Limb (tissue), 2 donors: ENCODE data around the gene PSPN.

Experiments used
- DNase-seq, 2 donors: peaks; one replicate each; pipeline ENCODE4 v3.0.0-alpha.2; 2016; ENCODE audit errors: extremely low spot score in 2 of 2

Gene PSPN, protein sequence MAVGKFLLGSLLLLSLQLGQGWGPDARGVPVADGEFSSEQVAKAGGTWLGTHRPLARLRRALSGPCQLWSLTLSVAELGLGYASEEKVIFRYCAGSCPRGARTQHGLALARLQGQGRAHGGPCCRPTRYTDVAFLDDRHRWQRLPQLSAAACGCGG

DNA sequence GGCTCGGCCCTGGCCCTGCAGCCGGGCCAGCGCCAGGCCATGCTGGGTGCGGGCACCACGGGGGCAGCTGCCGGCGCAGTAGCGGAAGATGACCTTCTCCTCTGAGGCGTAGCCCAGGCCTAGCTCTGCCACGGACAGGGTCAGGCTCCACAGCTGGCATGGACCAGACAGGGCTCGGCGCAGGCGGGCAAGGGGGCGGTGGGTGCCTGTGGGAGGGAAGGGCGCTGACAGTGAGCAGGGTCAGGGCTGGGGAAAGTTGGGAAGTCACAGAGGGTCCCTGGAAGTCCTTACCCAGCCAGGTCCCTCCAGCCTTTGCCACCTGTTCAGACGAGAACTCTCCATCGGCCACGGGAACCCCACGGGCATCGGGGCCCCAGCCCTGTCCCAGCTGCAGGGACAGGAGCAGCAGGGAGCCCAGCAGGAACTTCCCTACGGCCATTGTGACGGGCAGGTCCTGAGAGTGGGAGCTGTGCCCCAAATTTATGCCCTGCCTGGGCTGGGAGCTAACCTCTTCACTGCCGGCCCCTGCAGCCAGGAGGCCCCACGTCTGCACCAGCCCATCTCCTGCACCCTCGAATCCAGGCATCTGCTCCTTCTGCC, at the start of gene PSPN:
PSPN (minus strand) TSS at position 523 of the 600 bp plus-strand sequence; CDS start at position 439, 84 bp downstream.
- no peak for DNase-seq

DNA sequence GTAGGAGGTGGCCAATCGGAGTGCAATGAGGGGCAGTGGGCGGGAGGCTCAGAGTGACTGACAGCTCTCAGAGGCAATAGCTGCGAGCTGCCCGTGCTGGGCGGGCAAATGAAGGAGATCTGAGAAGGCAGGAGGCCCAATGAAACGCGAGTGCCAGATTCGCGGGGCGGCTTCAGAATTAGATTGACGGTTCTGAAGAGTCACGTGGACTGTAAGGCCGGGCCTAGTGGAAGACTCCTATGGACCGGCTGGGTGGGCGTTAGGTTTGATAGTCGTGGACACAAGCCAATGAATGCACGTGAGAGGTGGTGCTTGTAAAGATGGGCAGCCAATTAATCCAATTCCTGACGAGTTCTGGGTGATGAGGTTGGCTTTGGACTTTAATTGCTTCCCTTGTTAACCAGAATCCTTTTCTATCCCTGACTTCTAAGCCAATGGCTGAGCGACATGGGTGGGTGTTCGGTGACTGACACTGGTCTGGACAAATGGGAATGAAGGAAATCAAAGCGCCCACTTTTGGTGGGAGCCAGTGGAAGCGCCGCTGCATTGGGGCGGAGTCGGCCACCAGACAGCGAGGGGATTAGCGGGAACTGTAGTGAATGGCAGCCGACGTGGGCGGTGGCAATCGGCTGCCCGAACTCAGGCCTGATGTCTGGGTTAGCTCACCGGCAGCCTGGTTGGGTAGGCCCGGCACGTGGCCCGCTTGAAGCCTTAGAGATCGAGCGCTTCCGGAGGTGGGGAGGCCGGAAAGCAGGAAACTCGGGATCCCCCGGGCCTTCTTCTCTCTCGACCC, 49.4 kb upstream of the PSPN start:
- peak; percentile 99 to 100 for DNase-seq

DNA sequence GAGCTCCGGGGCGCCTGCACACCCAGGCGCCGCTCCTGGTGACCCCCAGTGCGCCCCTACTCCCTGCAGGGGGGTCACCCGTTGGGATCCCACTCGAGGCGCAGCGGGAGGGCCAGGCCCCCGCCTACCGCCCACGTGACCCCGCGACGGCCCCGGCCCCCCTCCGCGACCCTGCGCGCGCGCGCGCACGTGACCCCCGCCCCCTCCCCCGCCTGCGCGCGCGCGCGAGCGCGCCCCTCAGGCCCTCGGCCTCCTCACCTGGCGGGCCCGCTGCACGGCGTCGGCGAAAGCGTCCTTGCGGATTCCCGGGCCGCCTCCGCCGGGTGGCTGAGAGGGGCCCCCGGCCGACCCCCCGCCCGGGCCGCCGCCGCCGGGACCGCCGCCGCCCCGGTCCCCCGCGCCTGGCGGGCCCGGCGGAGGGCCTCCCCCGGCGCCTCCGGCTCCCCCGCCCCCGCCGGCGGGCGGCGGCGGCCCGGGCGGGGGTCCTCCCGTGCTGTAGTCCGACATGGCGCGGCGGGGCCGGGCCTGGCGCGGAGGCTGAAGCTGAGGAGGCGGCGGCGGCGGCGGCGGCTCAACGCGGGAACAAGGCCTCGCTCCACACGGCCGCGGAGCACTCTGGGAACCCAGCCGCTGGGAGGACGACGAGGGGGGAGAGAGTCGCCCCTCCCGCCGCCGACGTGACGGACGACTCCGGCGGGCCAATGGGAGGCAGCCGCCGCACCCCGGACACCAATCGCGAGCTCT, 48.6 kb upstream of the PSPN start, which contains the start of gene KHSRP:
KHSRP (minus strand) TSS at position 617 of the 744 bp plus-strand sequence; CDS start at position 507, 110 bp downstream.
- DNase-seq = peak in 1 of 2 donors; percentile 68

DNA sequence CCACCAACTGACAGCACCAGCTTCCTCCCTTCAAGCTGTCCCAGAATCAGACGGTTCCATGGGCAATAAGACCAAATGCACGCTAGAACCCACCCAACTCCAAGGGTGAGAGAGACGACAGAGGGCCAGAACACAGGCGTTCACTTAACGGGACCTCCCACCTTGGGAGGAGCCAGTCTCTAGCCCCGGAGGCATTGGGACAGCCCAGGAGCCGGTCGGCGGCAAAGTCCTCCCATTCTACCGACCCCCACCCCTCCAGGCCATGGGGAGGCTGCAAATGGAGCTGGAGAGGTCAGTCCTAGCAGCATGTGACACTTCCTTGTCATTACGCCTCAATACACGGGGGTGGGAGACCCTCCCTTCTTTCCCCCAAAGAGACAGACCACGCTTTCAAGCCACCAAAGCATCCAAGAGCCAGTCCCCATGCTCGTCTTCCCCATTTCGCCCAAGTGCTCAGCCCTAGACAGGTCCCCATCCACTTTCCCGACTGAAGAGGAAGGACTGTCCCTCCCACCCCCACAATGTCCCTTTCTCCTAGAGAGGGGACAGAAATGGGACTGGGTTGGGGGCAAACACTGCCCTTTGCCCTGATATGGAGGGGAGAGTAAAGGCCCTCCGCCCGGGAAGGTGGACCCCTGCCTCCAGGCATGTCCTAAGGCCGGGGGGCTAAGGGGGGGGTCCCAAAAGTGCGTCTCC, 47.9 kb upstream of the PSPN start:
- peak in 1 of 2 donors; percentile 2 for DNase-seq

DNA sequence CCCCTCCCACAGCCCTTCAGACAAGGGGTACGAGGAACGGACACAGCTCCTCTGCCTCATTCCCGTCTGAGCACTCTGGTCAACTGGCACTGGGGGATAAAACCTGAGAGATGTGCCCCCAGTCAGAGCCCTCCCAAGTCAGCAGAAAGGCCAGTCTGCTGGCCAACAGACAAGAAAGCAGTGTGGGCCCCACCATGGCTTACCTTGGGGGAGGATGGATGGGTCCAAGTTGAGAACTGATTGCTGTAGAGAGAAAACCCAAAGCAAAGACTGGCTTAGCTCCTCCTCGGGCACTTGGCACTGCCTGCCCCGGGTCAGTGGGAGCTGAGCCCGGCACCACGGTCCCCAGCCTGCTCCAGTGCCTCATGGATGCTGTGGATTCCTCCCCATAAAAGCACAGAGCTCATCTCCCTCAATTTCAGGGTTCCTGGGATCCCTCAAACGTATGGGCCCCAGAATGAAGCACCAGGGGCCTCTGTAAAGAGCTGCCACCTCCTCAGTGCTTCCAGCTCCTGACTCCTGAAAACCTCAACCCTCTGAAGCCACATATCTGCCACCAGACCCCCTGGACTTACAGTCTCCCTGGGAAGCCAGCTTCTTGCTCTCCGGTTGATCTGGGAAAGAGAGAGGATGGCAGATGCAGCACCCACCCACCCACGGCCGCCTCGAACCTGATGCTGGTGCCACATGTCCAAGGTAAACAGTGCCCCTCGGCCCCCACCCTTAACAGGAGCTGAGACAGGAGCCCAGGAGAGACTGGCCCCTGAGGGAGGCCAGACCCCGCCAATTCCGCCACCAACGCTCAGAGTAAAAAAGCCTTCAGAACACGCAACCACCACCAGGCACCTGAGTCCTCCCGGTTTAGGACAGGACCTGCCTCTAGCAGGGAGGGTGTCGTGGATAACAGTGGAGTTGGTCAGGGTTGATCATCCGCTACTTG, 45.6 kb upstream of the PSPN start:
- DNase-seq = no peak

DNA sequence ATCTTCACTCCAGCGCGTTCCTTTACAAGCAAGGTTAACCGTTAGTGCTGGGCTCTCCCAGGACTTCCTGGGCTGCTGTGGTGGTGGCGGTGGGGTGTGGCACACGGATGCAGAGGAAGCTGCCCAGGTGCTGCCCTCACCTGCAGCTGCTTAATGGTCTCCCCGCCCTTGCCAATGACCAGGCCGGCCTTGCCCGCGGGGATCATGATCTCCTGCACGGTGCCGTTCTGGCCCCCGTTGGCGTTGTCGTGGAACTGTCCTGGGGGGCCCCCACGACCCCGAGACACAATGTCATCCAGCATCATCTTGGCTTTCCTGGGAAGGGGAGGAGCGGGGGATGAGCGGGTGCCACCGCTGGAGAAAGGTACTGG, 42.8 kb upstream of the PSPN start:
- DNase-seq = no peak

DNA sequence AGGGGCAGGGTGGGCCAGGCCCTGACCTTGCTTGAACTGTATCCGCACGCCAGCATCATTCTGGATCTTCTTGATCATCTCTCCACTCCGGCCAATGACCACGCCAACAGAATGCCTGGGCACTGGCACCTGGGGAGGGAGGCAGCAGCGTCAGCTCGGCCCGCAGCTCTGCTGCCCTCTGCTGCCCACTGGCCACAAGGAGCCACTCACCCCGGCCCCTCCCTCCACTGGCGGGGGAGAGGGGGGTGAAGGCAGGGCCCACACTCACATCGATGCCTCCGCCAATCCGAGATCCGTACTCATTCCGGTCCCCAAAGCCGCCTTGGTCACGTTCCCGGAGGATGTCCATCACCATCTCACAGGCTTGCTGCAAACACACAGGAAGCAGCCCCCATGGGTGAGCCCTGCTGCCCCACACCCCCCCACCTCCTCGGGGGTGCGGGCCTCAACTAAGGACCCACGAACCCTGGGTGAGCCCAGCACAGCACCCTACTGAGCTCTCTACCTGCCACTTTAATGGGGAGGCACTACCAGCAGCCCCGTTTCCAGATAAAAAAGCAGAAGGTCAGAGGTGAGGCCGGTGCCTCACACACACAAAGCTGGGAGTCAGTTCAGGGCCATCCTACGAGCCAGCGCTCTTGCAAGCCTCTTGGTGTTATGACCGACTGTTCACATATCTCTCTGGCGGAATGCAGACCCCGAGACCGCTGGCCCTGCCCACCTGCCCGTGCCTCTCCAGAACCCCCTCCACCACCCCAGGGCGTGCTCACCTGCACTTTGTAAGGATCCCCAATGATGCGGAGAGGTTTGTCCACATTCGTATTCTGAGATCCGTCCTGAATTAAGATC, 42.2 kb upstream of the PSPN start:
- DNase-seq = peak in 1 of 2 donors; percentile 50

DNA sequence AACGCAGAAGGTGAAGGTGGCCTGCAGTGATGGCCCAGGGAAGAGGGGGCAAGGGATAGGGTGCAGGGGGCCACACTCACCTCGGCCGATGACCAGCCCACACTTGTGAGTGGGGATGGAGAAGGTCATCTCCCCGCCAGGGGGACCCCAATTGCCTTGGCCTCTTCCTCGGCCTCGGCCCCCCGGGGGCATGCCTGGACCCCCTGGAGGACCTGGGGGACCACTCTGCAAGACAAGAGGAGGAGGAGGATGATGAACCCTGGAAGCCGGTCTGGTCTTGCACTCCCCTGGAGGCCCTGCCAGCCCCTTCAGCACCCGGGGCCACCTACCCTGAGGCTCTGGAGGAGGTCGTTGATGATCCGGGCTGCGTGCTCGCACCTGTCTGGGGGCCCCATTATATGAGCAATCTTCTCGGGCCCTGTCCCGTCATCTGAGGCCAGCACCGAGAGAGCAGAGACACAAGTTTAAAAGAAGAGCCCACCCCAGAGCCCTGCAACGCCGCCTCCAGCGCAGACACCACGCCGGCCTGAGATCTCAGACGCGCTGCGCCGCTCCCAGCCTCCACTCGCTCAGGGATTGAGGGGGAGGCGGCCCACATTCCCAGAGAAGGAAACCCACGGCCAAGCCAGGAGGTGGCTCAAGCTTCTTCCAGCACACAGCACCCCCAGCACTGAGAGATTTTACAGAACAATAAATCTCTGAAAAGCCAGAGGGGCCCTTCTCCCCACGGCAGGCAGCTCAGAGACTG, 41.1 kb upstream of the PSPN start:
- DNase-seq = no peak

DNA sequence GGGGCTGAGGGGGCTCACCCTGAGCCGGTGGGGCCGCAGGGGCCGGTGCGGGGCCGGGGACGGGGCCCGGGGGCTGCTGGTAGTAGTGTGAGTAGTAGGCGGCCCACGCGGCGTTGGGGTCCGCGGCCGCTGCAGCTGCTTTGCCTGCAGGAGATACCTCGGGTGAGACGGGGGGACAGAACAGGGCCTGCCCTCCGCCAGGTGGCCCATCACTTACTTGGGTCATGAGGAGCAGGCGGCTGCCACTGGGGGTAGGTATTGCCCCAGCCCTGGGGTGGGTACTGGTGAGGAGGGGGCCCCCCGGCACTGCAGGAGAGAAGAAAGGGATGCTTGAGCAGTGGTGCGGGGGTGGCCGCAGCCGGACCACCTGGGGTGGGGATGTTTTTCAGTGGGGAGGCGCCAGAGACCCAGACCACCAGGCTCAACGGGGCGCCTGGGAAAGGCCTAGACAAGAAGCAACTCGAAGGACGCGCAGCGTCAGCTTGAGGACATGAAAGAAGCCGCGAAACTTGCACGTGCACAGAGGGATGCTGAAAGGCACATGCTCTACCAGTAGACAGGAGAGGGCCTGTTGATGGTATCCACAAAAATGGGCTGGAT, 40.0 kb upstream of the PSPN start:
- no peak for DNase-seq

DNA sequence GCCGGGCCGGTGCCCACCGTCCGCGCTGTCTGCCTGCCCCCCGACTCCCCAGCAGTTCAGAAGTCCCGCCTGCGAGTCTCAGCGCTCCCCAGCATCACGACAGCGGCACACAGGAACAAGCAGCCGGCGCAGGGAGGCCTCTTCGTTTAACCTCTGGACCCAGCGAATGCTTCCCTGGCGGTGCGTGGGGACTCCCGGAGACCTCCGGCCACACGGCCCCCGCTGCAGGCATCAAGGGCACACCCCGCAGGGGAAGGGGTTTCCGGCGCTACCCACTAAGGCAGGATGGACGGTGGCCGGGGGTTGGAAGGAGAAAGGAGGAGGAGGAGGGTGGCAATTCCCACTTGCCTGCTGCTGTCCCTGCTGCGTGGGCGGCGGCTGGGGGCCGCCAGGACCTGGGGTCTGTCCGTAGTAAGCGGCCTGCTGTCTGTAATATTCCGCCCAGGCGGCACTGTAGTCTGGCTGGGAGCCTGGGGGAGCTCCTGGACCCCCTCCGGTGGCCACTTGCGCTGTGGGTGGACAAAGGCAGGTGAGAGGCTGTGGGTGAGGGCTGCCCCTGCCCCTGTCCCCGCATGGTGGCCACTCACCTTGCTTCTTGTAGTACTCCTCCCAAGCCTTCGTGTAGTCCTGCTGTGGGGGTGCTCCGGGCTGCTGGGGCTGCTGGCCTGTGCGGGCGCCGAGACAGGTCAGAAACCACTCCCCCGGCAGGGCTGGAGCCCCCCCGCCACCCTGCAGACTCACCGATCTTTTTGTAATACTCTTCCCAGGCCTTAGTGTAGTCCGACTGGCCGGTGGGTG, 39.3 kb upstream of the PSPN start:
- no peak for DNase-seq

DNA sequence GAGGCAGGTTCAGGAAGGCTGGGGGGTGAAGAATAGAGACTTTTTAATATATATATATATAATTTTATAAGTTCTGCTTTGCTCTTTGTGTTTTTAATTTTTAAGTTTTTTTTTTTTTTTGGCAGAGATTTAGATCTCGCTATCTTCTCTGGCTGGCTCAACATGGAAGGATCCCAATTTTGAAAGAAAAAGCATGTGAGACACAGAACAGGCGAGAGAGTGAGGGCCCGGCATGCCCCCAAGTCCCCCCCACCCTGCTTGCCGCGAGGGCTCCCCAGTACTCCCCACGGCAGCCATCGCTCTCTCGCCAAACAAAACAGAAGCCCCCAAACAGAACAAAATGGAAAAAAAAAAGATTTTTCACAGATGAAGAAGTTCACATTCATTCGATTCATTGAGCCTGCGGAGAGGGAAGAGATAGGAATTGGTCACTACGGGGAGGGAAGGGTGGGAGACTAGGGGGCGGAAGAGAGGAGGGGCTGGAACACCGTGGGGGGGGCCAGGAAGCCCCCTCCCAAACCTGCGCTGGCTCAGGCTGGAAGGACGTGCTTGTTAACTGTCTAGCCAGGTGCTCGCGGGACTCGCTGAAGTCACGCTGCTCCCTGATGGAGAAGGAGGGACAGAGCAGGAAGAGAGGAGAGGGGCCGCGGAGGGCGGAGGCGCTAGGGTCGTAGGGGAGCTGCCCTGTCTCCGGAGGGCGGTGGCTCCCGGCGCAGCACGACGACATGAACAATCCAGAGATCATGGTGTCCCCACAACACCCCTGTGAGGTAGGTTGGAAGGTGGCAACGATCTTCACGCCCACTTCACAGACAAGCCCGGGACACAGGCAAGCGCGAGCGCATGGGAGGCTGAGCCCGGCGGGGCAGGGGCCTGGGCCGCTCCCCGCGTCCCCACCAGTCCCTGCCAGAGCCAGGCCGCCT, 38.2 kb upstream of the PSPN start:
- DNase-seq = peak in 1 of 2 donors; percentile 42

DNA sequence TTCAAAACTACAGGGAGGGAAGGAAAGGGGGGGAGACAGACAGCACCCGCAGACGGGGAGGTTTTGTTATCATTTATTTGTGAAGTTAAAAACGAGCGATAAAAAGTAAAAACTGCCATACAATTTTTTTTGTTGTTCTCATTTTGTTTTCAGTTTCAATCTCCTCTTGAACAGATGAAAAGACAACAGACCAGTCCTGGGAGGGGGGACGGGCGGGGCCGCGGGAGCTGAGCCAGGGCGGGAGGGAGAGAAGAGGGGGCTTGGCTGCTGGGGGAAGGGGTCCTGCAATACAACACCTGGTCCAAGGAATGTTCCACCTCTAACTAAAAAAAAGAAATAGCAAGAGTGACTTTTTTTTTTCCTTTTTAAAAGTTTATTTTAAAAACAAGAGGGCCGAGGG, 37.6 kb upstream of the PSPN start:
- DNase-seq = peak; percentile 1 to 49

DNA sequence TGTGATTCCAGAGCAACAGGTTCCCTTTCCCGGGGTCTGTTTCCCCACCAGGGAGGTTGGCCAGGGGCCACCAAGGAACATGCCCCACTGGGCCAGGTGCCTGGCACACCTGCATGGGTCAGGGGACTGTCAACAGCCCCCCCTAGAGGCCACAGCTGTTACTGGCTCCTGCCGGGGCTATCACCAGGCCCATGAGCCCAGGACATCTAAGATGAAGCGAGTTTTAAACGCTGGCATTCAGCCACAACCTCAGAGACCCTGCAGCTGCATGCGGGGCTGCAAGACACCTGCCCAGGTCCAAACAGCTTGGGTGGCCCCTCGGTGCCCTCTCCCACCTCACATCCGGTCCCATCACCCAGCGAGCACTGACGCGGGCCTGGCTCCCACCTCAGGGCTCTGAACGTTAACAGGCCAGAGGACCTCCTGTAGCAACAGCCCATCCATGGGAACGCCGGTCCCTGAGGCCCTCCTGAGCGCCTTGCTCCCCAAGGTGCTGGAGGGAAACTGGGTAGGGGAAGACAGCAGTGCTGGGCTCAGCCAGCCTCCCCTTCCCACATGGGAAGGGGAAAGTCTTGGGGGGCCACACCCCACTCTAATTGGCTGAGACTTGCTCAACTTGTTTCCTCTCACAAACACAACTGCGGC, 36.8 kb upstream of the PSPN start:
- peak; percentile 2 to 54 for DNase-seq

DNA sequence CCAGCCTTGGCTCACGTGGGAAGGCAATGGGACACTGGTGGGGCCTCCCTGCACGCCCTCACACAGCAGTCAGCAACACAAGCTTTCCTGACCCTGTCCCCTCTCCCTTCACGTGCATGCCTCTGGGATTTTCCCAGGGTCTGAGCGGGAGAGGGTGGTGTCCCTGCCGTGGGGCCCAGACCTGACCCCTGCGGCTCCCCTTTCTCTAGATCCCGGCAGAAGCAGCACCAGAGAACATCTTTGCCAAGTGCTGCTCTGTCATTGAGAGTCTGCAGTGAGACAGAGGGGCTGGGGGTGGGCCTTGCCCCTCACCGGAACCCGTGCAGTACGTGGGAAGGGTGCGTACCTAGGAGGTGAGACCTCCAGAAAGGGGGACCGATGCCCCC, 36.3 kb upstream of the PSPN start:
- DNase-seq = no peak

DNA sequence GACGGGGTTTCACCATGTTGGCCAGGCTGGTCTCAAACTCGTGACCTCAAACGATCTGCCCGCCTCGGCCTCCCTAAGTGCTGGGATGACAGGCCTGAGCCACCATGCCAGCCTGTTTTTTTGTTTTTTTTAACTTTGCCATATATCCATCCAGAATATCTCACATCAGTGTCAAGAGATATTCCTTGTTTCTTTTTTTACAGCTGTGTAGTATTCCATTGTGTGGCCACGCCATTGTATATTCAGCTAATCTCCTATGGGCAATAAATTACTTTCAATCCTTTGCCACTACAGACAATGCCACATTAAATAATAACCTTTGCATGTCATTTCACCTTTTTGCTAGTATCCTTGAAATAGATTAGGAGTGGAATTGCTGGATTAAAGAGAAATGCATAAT, 33.6 kb upstream of the PSPN start:
- DNase-seq = no peak

DNA sequence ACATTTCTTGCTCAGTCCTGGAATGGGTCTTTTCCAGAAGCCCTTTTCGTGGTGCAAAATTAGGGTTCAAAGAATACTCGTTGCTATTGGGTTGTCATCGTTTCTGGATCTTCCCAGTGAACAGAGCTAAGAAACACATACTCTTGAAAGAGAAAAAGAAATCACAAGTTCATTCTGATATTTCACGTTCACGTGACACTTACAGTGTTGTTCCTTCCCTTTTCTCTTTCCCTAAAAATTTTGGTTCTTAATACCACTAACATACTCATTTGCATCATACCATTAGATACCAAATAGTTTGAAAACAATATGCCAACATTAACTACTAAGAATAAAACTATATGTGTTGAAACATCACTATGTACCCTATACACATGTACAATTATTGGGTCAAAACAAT, 30.7 kb upstream of the PSPN start:
- DNase-seq = no peak
